Measurements from ENCODE around the gene UNC13B.
"Not testable (repeated sequence)": the region's sequence is repeated elsewhere in the genome, so short reads cannot be mapped to it uniquely, and the experiment has no call there.

UNC13B gene

DNA sequence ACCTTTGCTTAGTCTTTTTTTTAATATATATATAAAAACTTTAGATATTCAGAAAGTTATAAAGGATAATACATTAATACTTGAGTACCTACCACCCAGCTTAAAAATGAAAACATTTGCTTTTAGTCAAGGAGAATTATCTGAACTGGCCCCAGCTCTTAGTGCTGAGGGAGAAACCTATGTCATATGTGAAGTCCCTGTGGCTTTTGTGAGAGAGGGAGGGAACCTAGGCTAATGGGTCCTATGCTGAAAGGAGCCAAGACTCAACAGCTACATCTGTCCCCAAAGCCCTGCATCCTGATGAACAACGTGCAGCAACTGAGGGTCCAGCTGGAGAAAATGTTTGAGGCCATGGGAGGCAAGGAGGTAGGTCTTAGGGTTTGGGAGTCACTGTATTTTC lies 236.1 kb downstream of the UNC13B start:
- H3K36me3 ChIP-seq (ENCODE audit: insufficient read depth, low read length), result peaks cover 33% of the 10 kb centered on the region
- no peak overlapping the region for H3K4me2 ChIP-seq (ENCODE audit: low read length)
- no peak overlapping the region for H3K9ac ChIP-seq (ENCODE audit: low read depth, low read length)
- no peaks in the 10 kb centered on the region for H3K9me3 ChIP-seq (replicated peaks; ENCODE audit: low read length)
- H3K4me1 ChIP-seq (ENCODE audit: control insufficient read depth, insufficient read depth, low read length), result no peaks in the 10 kb centered on the region
- no peaks in the 10 kb centered on the region for H3K27me3 ChIP-seq (ENCODE audit: control insufficient read depth, insufficient read depth, low read length)
- no peak overlapping the region for H3K4me3 ChIP-seq (ENCODE audit: low read length)

DNA sequence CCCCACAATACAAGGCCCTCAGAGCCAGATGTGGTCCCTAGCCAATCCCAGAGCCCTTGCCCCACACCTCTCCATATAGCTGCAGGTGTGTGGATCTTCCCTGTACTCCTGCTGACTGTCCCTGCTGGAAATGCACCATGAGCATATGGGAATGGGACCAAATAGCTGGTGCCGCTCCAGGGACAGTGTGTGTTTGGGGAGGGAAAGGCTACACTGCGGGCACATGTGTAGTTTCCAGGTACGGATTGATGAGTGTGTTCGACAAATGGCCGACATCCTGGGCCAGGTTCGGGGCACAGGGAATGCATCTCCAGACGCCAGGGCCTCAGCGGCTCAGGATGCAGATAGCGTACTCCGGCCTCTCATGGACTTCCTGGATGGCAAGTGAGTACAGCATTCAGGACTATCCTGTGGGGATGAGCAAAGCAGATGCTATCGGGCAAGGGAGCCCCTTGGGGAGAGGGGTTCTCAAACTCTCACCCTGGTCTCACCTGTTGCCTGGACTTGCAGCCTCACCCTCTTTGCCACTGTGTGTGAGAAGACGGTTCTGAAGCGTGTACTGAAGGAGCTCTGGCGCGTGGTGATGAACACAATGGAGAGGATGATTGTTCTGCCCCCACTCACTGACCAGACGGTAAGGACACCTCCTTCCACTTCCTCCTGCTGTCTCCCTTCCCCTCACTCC lies 237.0 kb downstream of the UNC13B start:
- Histone ChIP-seq H3K36me3 (ENCODE audit: insufficient read depth, low read length) (peaks cover 37% of the 10 kb centered on the region), H3K9me3 (replicated peaks; ENCODE audit: low read length) (no peaks in the 10 kb centered on the region), H3K4me1 (ENCODE audit: control insufficient read depth, insufficient read depth, low read length) (no peaks in the 10 kb centered on the region), H3K4me3 (ENCODE audit: low read length) (no peak overlapping the region), H3K9ac (ENCODE audit: low read depth, low read length) (no peak overlapping the region), H3K27me3 (ENCODE audit: control insufficient read depth, insufficient read depth, low read length) (no peaks in the 10 kb centered on the region), H3K4me2 (ENCODE audit: low read length) (no peak overlapping the region)

DNA sequence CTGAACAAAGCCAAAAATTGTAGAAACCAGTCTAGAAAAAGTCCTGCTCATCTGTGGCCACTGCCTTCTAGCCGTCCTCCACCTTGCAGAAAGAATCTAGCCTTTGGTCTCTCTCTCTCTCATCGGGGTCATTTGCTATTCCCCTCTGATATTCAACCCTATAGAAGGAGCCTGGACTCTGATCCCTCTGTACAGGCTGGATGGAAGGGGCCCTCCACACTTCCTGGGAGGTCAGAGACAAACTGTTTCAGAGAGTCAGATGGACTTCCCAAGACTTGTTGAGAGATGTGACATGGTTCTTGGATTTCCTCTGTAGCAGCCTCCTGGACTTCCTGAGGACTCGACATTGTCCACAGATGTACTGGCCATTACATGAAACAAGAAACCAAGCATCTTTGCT lies 243.1 kb downstream of the UNC13B start:
- Histone ChIP-seq H3K4me2 (ENCODE audit: low read length) (no peak overlapping the region), H3K4me3 (ENCODE audit: low read length) (no peak overlapping the region), H3K4me1 (ENCODE audit: control insufficient read depth, insufficient read depth, low read length) (no peaks in the 10 kb centered on the region), H3K9me3 (replicated peaks; ENCODE audit: low read length) (no peaks in the 10 kb centered on the region), H3K9ac (ENCODE audit: low read depth, low read length) (no peak overlapping the region), H3K36me3 (ENCODE audit: insufficient read depth, low read length) (peaks cover 20% of the 10 kb centered on the region), H3K27me3 (ENCODE audit: control insufficient read depth, insufficient read depth, low read length) (no peaks in the 10 kb centered on the region)

DNA sequence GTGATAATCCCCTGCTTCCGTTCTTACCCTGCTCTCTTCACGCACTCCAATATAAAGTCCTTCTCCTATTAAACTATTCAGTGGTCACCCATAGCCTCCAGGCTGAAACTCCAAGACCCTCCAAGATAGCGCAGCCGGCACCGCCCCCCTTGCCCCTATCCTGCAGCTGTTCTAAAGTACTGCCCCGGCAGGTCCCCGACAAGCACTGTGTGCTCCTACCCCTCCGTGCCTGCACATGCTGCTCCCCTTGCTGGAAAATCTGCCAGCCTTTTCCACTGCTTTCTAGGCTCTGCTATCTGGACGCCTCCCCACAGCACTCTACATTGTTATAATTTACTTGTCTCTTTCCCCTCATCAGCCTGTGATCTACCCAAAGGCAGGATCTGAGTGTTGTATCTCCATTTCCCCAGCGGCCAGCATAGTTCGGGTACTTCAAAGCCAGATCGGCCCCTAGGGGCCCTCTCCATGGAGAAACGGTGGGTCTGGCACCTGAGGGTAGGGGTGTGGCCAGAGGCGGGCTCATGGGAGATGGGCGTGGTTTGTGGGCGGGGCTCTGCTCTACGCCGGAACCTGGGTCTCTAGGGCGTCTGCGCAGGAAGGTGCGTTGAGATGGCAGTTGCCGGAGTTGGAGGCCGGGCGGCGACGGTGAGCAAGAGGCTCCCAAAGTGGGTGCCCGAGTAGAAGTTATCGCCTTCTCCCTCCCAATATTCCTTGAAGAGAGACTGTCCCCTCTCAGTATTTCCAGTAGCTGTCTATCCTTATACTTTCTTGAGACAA lies 244.6 kb downstream of the UNC13B start:
- Histone ChIP-seq H3K4me1 (ENCODE audit: control insufficient read depth, insufficient read depth, low read length) (no peaks in the 10 kb centered on the region), H3K4me3 (ENCODE audit: low read length) (no peak overlapping the region), H3K9me3 (replicated peaks; ENCODE audit: low read length) (no peaks in the 10 kb centered on the region), H3K4me2 (ENCODE audit: low read length) (no peak overlapping the region), H3K9ac (ENCODE audit: low read depth, low read length) (no peak overlapping the region), H3K27me3 (ENCODE audit: control insufficient read depth, insufficient read depth, low read length) (no peaks in the 10 kb centered on the region), H3K36me3 (ENCODE audit: insufficient read depth, low read length) (peaks cover 11% of the 10 kb centered on the region)

DNA sequence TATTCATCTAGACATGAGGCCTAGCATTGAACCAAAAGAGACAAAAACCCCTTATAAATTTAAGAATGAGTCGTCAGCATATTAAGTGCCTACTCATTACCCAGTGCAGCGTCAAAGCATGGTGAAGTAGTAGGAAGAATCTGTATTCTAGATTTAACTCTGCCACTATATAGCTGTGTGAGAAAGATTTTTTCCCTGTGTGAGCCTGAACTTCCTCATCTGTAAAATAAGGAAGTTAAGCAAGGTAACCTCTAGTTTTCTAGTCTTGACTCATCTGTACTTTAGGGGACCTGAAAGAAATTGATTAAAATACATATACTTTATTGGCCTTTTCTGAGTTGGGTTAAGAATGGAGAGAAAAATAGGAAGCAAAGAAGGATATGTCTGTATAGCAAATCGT lies 246.0 kb downstream of the UNC13B start:
- Histone ChIP-seq H3K4me3 (ENCODE audit: low read length) (no peak overlapping the region), H3K4me1 (ENCODE audit: control insufficient read depth, insufficient read depth, low read length) (no peaks in the 10 kb centered on the region), H3K4me2 (ENCODE audit: low read length) (no peak overlapping the region), H3K36me3 (ENCODE audit: insufficient read depth, low read length) (peaks cover 11% of the 10 kb centered on the region), H3K9me3 (replicated peaks; ENCODE audit: low read length) (no peaks in the 10 kb centered on the region), H3K9ac (ENCODE audit: low read depth, low read length) (no peak overlapping the region), H3K27me3 (ENCODE audit: control insufficient read depth, insufficient read depth, low read length) (no peaks in the 10 kb centered on the region)

DNA sequence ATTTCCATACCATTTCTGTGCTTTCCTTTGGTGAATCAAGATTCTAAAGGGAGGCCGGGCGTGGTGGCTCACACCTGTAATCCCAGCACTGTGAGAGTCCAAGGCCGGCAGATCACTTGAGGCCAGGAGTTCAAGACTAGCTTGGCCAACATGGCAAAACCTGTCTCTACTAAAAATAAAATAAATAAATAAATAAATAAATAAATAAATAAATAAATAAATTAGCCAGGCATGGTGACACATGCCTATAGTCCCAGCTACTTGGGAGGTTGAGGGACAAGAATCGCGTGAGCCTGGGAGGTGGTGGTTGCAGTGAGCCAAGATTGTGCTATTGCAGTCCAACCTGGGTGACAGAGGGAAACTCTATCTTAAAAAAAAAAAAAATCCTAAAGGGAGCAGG lies 247.6 kb downstream of the UNC13B start:
- H3K9ac ChIP-seq (ENCODE audit: low read depth, low read length), result not testable (repeated sequence)

DNA sequence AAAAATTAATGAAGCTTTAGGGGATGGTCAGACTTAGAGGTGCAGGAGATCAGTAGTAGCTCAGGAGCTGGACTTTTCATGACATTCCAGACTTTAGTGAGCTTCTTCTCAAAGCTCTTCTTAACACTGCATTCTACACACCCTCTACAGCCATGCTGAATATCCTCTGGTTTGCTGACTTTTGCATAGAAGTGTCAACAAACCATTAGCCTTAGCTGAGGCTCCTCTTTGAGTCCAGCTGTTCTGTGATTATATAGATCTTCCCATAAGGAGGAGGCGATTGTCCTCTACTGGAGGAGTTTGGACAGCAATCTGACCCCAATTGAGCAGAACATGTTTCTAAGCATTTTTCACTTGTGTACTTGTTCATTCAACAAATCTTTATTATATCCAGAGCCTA lies 253.1 kb downstream of the UNC13B start:
- Histone ChIP-seq H3K4me2 (ENCODE audit: low read length) (no peak overlapping the region), H3K27me3 (ENCODE audit: control insufficient read depth, insufficient read depth, low read length) (no peaks in the 10 kb centered on the region), H3K4me3 (ENCODE audit: low read length) (no peak overlapping the region), H3K9me3 (replicated peaks; ENCODE audit: low read length) (no peaks in the 10 kb centered on the region), H3K36me3 (ENCODE audit: insufficient read depth, low read length) (no peaks in the 10 kb centered on the region), H3K9ac (ENCODE audit: low read depth, low read length) (no peak overlapping the region), H3K4me1 (ENCODE audit: control insufficient read depth, insufficient read depth, low read length) (no peaks in the 10 kb centered on the region)

More for the DNA sequence above, 247.6 kb downstream of the UNC13B start:
- H3K4me2 ChIP-seq (ENCODE audit: low read length); H3K4me3 ChIP-seq (ENCODE audit: low read length); H3K27me3 ChIP-seq (ENCODE audit: control insufficient read depth, insufficient read depth, low read length); H3K36me3 ChIP-seq (ENCODE audit: insufficient read depth, low read length); H3K4me1 ChIP-seq (ENCODE audit: control insufficient read depth, insufficient read depth, low read length); H3K9me3 ChIP-seq (replicated peaks; ENCODE audit: low read length): not testable (repeated sequence)

DNA sequence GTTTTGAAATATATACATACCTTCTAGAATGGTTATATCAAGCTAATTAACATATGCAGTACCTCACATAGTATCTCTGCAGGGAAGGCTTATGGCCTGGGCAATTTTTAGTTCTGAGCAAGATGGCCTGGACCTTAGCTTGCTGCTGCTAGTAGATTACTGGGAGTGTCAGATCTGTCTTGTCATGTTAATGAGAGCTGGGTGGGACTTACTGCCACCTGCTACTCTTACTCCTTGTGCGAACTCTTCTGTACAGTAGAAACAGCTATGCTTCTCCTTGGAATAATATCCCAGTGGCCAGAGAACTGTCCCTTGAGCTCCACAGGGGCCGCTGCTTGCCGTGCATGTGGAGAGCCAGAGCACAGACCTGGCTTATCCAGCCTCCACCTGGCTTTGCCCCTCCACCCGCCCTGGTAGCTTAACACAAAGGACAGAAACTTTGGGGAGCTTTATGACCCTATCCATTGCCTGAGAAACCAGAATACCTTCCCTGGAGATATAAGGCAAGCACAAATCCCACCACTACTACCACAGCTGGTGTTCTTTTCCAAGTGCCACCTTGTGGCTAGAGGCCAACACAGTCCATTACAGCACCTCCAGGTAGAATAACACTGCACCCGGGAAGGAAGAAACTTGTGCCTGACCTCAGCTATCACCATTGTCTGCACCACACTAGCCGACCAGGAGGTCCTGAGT lies 253.7 kb downstream of the UNC13B start:
- no peak overlapping the region for H3K4me2 ChIP-seq (ENCODE audit: low read length)
- H3K4me3 ChIP-seq (ENCODE audit: low read length), result no peak overlapping the region
- no peaks in the 10 kb centered on the region for H3K36me3 ChIP-seq (ENCODE audit: insufficient read depth, low read length)
- H3K4me1 ChIP-seq (ENCODE audit: control insufficient read depth, insufficient read depth, low read length), result no peaks in the 10 kb centered on the region
- H3K27me3 ChIP-seq (ENCODE audit: control insufficient read depth, insufficient read depth, low read length), result no peaks in the 10 kb centered on the region
- no peaks in the 10 kb centered on the region for H3K9me3 ChIP-seq (replicated peaks; ENCODE audit: low read length)
- no peak overlapping the region for H3K9ac ChIP-seq (ENCODE audit: low read depth, low read length)

DNA sequence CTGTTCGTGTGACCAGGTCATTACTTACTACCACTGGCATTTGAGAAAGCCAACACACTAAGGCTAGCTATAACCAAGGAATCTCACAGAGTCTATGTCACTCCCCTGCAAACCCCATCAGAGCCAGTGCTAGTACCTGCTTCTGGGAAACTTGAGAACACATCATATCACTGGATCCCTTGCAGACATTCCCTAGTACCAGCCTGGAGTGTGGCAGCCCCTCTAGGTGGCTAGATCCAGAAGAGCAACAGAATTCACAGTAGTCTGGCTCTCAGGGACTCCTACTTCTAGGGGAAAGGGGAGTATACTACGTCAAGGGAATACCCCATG lies 254.3 kb downstream of the UNC13B start:
- Histone ChIP-seq H3K4me1 (ENCODE audit: control insufficient read depth, insufficient read depth, low read length) (no peaks in the 10 kb centered on the region), H3K4me2 (ENCODE audit: low read length) (no peak overlapping the region), H3K9me3 (replicated peaks; ENCODE audit: low read length) (no peaks in the 10 kb centered on the region), H3K27me3 (ENCODE audit: control insufficient read depth, insufficient read depth, low read length) (no peaks in the 10 kb centered on the region), H3K36me3 (ENCODE audit: insufficient read depth, low read length) (no peaks in the 10 kb centered on the region), H3K9ac (ENCODE audit: low read depth, low read length) (no peak overlapping the region), H3K4me3 (ENCODE audit: low read length) (no peak overlapping the region)

DNA sequence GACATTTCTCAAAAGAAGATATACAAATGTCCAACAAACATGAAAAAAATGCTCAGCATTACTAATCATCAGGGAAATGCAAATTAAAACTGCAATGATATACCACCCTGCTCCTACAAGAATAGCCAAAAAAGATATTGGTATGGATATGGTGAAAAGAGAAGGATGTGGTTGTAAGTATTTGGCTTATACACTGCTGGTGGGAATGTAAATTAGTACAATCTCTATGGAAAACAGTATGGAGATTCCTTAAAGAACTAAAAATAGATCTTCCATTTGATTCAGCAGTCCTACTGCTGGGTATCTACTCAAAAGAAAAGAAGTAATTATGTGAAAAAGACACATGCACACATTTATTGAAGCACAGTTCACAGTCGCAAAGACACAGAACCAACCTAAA lies 260.5 kb downstream of the UNC13B start:
- no peaks in the 10 kb centered on the region for H3K4me1 ChIP-seq (ENCODE audit: control insufficient read depth, insufficient read depth, low read length)
- H3K36me3 ChIP-seq (ENCODE audit: insufficient read depth, low read length), result no peaks in the 10 kb centered on the region
- H3K27me3 ChIP-seq (ENCODE audit: control insufficient read depth, insufficient read depth, low read length), result no peaks in the 10 kb centered on the region
- H3K4me2 ChIP-seq (ENCODE audit: low read length), result no peak overlapping the region
- no peak overlapping the region for H3K9ac ChIP-seq (ENCODE audit: low read depth, low read length)
- no peak overlapping the region for H3K4me3 ChIP-seq (ENCODE audit: low read length)
- no peaks in the 10 kb centered on the region for H3K9me3 ChIP-seq (replicated peaks; ENCODE audit: low read length)

DNA sequence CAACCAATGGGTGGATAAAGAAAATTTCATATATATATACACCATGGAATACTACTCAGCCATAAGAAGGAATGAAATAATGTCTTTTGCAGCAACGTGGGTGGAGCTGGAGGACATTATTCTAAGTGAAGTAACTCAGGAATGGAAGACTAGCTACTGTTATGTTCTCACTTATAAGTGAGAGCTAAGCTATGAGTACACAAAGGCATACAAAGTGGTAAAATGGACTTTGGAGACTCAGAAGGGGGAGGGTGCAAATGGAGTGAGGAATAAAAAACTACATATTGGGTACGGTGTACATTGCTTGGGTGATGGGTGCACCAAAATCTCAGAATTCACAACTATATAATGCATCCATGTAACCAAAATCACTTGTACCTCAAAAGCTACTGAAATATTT lies 260.9 kb downstream of the UNC13B start:
- Histone ChIP-seq H3K27me3 (ENCODE audit: control insufficient read depth, insufficient read depth, low read length) (no peaks in the 10 kb centered on the region), H3K4me2 (ENCODE audit: low read length) (no peak overlapping the region), H3K4me3 (ENCODE audit: low read length) (no peak overlapping the region), H3K9ac (ENCODE audit: low read depth, low read length) (no peak overlapping the region), H3K36me3 (ENCODE audit: insufficient read depth, low read length) (no peaks in the 10 kb centered on the region), H3K4me1 (ENCODE audit: control insufficient read depth, insufficient read depth, low read length) (no peaks in the 10 kb centered on the region), H3K9me3 (replicated peaks; ENCODE audit: low read length) (no peaks in the 10 kb centered on the region)
